ENCODE results near the gene PCDHGB4. TPM values are rescaled to one million over a fixed set of nuclear protein-coding genes. Genes with fewer than 3 reads are reported as not detected.
A peak's percentile ranks its signal among the peaks of the same experiment; 100 is the strongest.

PCDHGB4 gene
- total and polyA plus RNA-seq, 2 of the 4 experiments (the other 2 are of a cell fraction), result 10.0 to 17.6 TPM

DNA sequence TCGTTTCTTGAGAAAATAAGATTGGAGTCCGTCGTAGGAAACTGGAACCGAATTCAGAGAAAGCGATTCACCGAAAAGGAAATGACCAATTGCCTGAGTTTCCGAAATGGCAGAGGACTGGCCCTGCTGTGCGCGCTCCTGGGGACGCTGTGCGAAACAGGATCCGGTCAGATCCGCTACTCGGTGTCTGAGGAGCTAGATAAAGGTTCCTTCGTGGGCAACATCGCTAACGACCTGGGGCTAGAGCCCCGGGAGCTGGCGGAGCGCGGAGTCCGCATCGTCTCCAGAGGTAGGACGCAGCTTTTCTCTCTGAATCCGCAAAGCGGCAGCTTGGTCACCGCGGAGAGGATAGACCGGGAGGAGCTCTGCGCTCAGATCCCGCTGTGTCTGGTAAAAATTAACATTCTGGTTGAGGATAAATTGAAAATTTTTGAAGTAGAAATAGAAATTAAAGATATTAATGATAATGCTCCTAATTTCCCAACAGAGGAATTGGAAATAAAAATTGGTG, 43.5 kb upstream of the PCDHGB4 start:
- H3K4me1 ChIP-seq (ENCODE audit: control insufficient read depth, insufficient read depth, low read length), result no peaks in the 10 kb centered on the region
- no peak overlapping the region; the same call in 1 of the 2 replicates for H3K23ac ChIP-seq (ENCODE audit: low read depth, low read length)
- H2AFZ ChIP-seq (replicated peaks; ENCODE audit: low read length, poor library complexity), result peak overlapping the region; percentile 87
- no peak overlapping the region for H2BK20ac ChIP-seq (ENCODE audit: low read depth, low read length)
- DNase-seq (no peak), ATAC-seq (ENCODE audit: low read depth) (peak; percentile 48)
- no peaks in the 10 kb centered on the region for H3K79me1 ChIP-seq (ENCODE audit: low read depth in 1 of 2, low read length in 2 of 2)
- H4K8ac ChIP-seq (ENCODE audit: low read depth in 2 of 2, low read length in 2 of 2), result peak overlapping the region in 1 of 2 experiments; percentile 53; a peak in 1 of 4 replicates
- no peaks in the 10 kb centered on the region for H4K20me1 ChIP-seq (ENCODE audit: insufficient read depth, low read length)
- in situ Hi-C loops (cut with MboI; ENCODE audit: low sequenced_read_pairs) (no loop called here), dilution Hi-C loops (cut with HindIII; ENCODE audit: low sequenced_read_pairs, unreplicated experiment) (no loop called here), intact Hi-C loops (cut with micrococcal nuclease) (no loop called here)
- H3K4ac ChIP-seq (ENCODE audit: low read depth, low read length), result no peak overlapping the region
- H2BK120ac ChIP-seq (ENCODE audit: low read depth, low read length), result no peak overlapping the region
- TF ChIP-seq CHD1 (IDR thresholded peaks at IDR 0.05; ENCODE audit: low read depth, low read length) (no peak), CEBPB (IDR thresholded peaks at IDR 0.05; ENCODE audit: low read depth, low read length) (no peak), SMC3 (IDR thresholded peaks at IDR 0.05; ENCODE audit: low read depth, low read length) (no peak), POLR2A (IDR thresholded peaks at IDR 0.05; ENCODE audit: low read depth, low read length) (no peak), MAZ (IDR thresholded peaks at IDR 0.05; ENCODE audit: borderline replicate concordance, low read depth, low read length) (no peak), MXI1 (IDR thresholded peaks at IDR 0.05; ENCODE audit: borderline replicate concordance, low read depth, low read length) (no peak), RCOR1 (IDR thresholded peaks at IDR 0.05; ENCODE audit: insufficient replicate concordance, low read length) (no peak), BHLHE40 (IDR thresholded peaks at IDR 0.05; ENCODE audit: low read depth, low read length) (no peak), MAFK (IDR thresholded peaks at IDR 0.05; ENCODE audit: low read depth, low read length) (no peak), RFX5 (IDR thresholded peaks at IDR 0.05; ENCODE audit: low read depth, low read length) (no peak), FOS (IDR thresholded peaks at IDR 0.05; ENCODE audit: low read depth, low read length) (no peak), RAD21 (IDR thresholded peaks at IDR 0.05; ENCODE audit: low read length) (no peak), NFE2L2 (IDR thresholded peaks at IDR 0.05; ENCODE audit: low read depth, low read length) (no peak)
- TF ChIP-seq, protein P1, sequence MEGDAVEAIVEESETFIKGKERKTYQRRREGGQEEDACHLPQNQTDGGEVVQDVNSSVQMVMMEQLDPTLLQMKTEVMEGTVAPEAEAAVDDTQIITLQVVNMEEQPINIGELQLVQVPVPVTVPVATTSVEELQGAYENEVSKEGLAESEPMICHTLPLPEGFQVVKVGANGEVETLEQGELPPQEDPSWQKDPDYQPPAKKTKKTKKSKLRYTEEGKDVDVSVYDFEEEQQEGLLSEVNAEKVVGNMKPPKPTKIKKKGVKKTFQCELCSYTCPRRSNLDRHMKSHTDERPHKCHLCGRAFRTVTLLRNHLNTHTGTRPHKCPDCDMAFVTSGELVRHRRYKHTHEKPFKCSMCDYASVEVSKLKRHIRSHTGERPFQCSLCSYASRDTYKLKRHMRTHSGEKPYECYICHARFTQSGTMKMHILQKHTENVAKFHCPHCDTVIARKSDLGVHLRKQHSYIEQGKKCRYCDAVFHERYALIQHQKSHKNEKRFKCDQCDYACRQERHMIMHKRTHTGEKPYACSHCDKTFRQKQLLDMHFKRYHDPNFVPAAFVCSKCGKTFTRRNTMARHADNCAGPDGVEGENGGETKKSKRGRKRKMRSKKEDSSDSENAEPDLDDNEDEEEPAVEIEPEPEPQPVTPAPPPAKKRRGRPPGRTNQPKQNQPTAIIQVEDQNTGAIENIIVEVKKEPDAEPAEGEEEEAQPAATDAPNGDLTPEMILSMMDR (conservative IDR thresholded peaks at IDR 0.05; ENCODE audit: low read depth, low read length), result no peak
- TF ChIP-seq, protein P2, sequence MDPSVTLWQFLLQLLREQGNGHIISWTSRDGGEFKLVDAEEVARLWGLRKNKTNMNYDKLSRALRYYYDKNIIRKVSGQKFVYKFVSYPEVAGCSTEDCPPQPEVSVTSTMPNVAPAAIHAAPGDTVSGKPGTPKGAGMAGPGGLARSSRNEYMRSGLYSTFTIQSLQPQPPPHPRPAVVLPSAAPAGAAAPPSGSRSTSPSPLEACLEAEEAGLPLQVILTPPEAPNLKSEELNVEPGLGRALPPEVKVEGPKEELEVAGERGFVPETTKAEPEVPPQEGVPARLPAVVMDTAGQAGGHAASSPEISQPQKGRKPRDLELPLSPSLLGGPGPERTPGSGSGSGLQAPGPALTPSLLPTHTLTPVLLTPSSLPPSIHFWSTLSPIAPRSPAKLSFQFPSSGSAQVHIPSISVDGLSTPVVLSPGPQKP (IDR thresholded peaks at IDR 0.05; ENCODE audit: borderline replicate concordance, low read depth, low read length), result no peak
- TF ChIP-seq, protein P3, sequence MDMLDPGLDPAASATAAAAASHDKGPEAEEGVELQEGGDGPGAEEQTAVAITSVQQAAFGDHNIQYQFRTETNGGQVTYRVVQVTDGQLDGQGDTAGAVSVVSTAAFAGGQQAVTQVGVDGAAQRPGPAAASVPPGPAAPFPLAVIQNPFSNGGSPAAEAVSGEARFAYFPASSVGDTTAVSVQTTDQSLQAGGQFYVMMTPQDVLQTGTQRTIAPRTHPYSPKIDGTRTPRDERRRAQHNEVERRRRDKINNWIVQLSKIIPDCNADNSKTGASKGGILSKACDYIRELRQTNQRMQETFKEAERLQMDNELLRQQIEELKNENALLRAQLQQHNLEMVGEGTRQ (IDR thresholded peaks at IDR 0.05; ENCODE audit: low read depth, low read length), result no peak
- peaks cover 4% of the 10 kb centered on the region; the same call in 1 of the 2 replicates for H3K36me3 ChIP-seq (ENCODE audit: control insufficient read depth, insufficient read depth, low read length)
- no peak overlapping the region for H2AK9ac ChIP-seq (replicated peaks; ENCODE audit: low read depth, low read length, poor library complexity)
- POLR2A ChIA-PET (ENCODE audit: unreplicated experiment), result no interaction called here
- H3K27me3 ChIP-seq (ENCODE audit: control insufficient read depth, insufficient read depth, low read length), result no peaks in the 10 kb centered on the region; the same call in 1 of the 2 replicates
- peak overlapping the region; percentile 58; the same call in 1 of the 2 replicates for H3K4me2 ChIP-seq (ENCODE audit: low read depth, low read length)
- CTCF ChIA-PET, result no interaction called here
- no peak overlapping the region for H2BK15ac ChIP-seq (ENCODE audit: low read depth, low read length)
- peak overlapping the region; percentile 51; the same call in 1 of the 2 replicates for H3K18ac ChIP-seq (ENCODE audit: low read depth, low read length)
- H4K91ac ChIP-seq (ENCODE audit: insufficient read depth, low read depth, low read length), result no peak overlapping the region
- 0 out of 2 replicates have a peak overlapping the region, but pooled peaks have one; percentile 3 for H3K14ac ChIP-seq (replicated peaks; ENCODE audit: low read depth, low read length)
- BruUV-seq (replicated peaks), result no TSS peak
- H3K27ac ChIP-seq (ENCODE audit: insufficient read depth, low read length), result peak overlapping the region; percentile 44
- H3K9me3 ChIP-seq (ENCODE audit: control insufficient read depth, insufficient read depth, low read length), result peaks cover 42% of the 10 kb centered on the region
- no peak overlapping the region for H3K56ac ChIP-seq (ENCODE audit: extremely low read depth, insufficient read depth, low read length)
- peak overlapping the region; percentile 21 for H3K9ac ChIP-seq (ENCODE audit: low read depth, low read length)
- no peaks in the 10 kb centered on the region for H3K9me1 ChIP-seq (ENCODE audit: insufficient read depth, low read length)
- 21% methylated on average over 17 of the region's 31 CpGs; no CpG with 5 or more reads in 1 of the 2 experiments for WGBS, 2 experiments (ENCODE audit: extremely low coverage in 2 of 2, insufficient read length in 1 of 2)
- H2AK5ac ChIP-seq (ENCODE audit: low read depth, low read length), result no peak overlapping the region
- no peak overlapping the region for H2BK5ac ChIP-seq (ENCODE audit: low read depth, low read length, poor library complexity, severe bottlenecking)
- peak overlapping the region; percentile 12; the same call in 1 of the 2 replicates for H4K5ac ChIP-seq (ENCODE audit: low read depth, low read length)
- peak overlapping the region; percentile 48 for H3K4me3 ChIP-seq (ENCODE audit: insufficient read depth, low read depth, low read length)
